Endothelial cell of umbilical vein (primary cell): ENCODE data around the gene EPB41L1.

Experiments used
- EZH2 ChIP-seq: IDR thresholded peaks from 2 replicates; pipeline ENCODE4 v1.6.1; 2012; ENCODE audit warnings: borderline replicate concordance, low read depth, mild to moderate bottlenecking, moderate library complexity, low read length, inconsistent platforms; ENCODE audit not compliant: severe bottlenecking
- FOS ChIP-seq: IDR thresholded peaks from 2 replicates; pipeline ENCODE4 v1.6.1; 2011; ENCODE audit warnings: mild to moderate bottlenecking, low read length, moderate library complexity, borderline replicate concordance; ENCODE audit not compliant: insufficient read depth
- GATA2 ChIP-seq: IDR thresholded peaks from 2 replicates; pipeline ENCODE4 v1.7.0; 2011; ENCODE audit warnings: low read depth, mild to moderate bottlenecking, moderate library complexity, mixed read lengths, low read length; ENCODE audit not compliant: insufficient read length, insufficient read depth
- MYC ChIP-seq: IDR thresholded peaks from one replicate; pipeline ENCODE4 v1.6.1; 2011; ENCODE audit warnings: mild to moderate bottlenecking, low read depth, low read length
- POLR2A ChIP-seq: IDR thresholded peaks from 2 replicates; pipeline ENCODE4 v1.6.1; 2012; ENCODE audit warnings: low read depth, mild to moderate bottlenecking, control low read depth, low read length
- POLR2AphosphoS5 ChIP-seq: IDR thresholded peaks from 2 replicates; pipeline ENCODE4 v1.6.1; 2012; ENCODE audit warnings: low read depth, mild to moderate bottlenecking, control low read depth, low read length, moderate library complexity; ENCODE audit not compliant: insufficient read depth
- TF ChIP-seq, protein P1 (sequence below), 2 donors: IDR thresholded peaks; 1 replicate in 1 of 2; 2 replicates in 1 of 2; pipeline ENCODE4 v1.5.1; 2011; ENCODE audit warnings: low read length in 2 of 2, mild to moderate bottlenecking in 2 of 2, moderate library complexity in 2 of 2, control low read depth in 1 of 2, inconsistent platforms in 1 of 2, low read depth in 1 of 2; ENCODE audit not compliant: insufficient read depth in 1 of 2; ENCODE audit errors: extremely low read depth in 1 of 2
- TF ChIP-seq, protein P2 (sequence below): IDR thresholded peaks from 2 replicates; pipeline ENCODE4 v1.6.1; 2011; ENCODE audit not compliant: insufficient read depth, insufficient read length

DNA sequence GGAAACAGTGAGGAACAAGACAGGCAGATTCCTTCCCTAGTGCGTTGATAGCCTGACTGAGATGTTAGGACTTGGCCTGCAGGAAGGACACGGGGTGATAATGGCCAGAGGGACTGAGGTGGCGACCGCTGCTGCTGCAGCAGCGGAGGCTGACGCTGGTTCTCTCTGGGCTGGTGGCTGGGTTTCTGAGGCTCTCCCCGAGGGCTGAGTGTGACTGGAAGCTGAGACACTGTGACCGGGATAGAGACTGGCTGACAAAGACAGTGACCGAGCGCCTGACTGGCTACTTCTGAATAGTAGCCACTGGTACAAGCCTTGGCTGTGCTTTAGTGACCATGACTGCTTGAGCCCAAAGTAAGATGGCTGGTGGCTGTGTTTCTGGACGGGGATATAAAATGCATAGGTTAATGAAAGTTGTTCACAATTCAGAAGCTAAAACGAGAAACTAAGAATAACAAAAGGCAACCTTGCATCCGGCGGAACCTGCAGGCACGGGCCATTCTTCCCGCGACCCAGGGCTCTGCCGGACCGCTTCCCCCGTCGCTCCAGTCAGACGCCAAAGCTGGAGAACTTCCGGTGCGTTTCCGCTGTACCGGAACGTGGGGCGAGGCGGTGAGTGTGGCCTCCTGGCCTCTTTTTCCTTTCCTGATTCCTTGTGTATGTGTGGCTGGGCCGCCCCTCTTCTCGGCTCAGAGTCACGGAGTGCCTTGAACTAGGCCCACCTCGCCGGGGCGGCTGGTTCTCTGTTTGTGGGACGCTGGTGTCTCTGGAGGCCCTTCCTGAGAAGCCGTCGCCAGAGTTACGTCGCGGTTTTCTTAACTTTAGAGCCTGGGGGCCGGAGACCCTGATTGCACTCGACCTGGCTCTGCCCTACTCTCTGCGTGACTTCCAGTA, 81.6 kb downstream of the EPB41L1 start, which contains the start of gene AAR2:
- TF ChIP-seq, protein P1, sequence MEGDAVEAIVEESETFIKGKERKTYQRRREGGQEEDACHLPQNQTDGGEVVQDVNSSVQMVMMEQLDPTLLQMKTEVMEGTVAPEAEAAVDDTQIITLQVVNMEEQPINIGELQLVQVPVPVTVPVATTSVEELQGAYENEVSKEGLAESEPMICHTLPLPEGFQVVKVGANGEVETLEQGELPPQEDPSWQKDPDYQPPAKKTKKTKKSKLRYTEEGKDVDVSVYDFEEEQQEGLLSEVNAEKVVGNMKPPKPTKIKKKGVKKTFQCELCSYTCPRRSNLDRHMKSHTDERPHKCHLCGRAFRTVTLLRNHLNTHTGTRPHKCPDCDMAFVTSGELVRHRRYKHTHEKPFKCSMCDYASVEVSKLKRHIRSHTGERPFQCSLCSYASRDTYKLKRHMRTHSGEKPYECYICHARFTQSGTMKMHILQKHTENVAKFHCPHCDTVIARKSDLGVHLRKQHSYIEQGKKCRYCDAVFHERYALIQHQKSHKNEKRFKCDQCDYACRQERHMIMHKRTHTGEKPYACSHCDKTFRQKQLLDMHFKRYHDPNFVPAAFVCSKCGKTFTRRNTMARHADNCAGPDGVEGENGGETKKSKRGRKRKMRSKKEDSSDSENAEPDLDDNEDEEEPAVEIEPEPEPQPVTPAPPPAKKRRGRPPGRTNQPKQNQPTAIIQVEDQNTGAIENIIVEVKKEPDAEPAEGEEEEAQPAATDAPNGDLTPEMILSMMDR (IDR thresholded peaks at IDR 0.05; ENCODE audit: extremely low read depth in 1 of 2, insufficient read depth in 1 of 2, low read depth in 1 of 2, low read length in 2 of 2) = no peak
- TF ChIP-seq EZH2 (no peak), POLR2AphosphoS5 (peak; percentile 85), POLR2A (peak; percentile 89), FOS (no peak), GATA2 (no peak), MYC (no peak)
- TF ChIP-seq, protein P2, sequence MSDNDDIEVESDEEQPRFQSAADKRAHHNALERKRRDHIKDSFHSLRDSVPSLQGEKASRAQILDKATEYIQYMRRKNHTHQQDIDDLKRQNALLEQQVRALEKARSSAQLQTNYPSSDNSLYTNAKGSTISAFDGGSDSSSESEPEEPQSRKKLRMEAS = no peak
